Prostate gland (tissue), 2 donors: Measurements from ENCODE around the gene SLC12A8.

Experiments used
- POLR2A ChIP-seq: fragments of 450-650 bp; IDR thresholded peaks from one replicate; pipeline ENCODE4 v1.6.1; 2016; ENCODE audit warnings: antibody characterized with exemption, mild to moderate bottlenecking
- POLR2AphosphoS5 ChIP-seq: sonication (generic); formaldehyde crosslinking; IDR thresholded peaks from one replicate; pipeline ENCODE4 v1.6.1; 2017; ENCODE audit warnings: antibody characterized with exemption
- TF ChIP-seq, protein P1 (sequence below), 4 experiments: fragments of 200-600 bp in 2 of 4; fragments of 450-650 bp in 2 of 4; sonication (generic) in 2 of 4; IDR thresholded peaks; 1 replicate in 3 of 4; 2 replicates in 1 of 4; pipeline ENCODE4 v1.5.1; 2016 to 2019; ENCODE audit warnings: antibody characterized with exemption in 4 of 4, mild to moderate bottlenecking in 2 of 4, moderate library complexity in 2 of 4

- TF ChIP-seq, protein P1, sequence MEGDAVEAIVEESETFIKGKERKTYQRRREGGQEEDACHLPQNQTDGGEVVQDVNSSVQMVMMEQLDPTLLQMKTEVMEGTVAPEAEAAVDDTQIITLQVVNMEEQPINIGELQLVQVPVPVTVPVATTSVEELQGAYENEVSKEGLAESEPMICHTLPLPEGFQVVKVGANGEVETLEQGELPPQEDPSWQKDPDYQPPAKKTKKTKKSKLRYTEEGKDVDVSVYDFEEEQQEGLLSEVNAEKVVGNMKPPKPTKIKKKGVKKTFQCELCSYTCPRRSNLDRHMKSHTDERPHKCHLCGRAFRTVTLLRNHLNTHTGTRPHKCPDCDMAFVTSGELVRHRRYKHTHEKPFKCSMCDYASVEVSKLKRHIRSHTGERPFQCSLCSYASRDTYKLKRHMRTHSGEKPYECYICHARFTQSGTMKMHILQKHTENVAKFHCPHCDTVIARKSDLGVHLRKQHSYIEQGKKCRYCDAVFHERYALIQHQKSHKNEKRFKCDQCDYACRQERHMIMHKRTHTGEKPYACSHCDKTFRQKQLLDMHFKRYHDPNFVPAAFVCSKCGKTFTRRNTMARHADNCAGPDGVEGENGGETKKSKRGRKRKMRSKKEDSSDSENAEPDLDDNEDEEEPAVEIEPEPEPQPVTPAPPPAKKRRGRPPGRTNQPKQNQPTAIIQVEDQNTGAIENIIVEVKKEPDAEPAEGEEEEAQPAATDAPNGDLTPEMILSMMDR (IDR thresholded peaks at IDR 0.05): no peak
- TF ChIP-seq POLR2A: no peak
- no peak for TF ChIP-seq POLR2AphosphoS5
Observed at GRCh38 chr3:125151442-125151817, 61.1 kb downstream of the SLC12A8 start.
